Skeletal muscle tissue (tissue), 4 donors: Measurements from ENCODE around the gene TSPAN18. TPM values are rescaled to one million over a fixed set of nuclear protein-coding genes. Genes with fewer than 3 reads are reported as not detected.

Experiments used
- H3K27ac ChIP-seq: one replicate; pipeline ENCODE4 v1.7.0; 2013; ENCODE audit warnings: mild to moderate bottlenecking, low read depth, low read length, inconsistent platforms
- H3K27me3 ChIP-seq, 3 donors: one replicate each; pipeline ENCODE4 v1.7.0; 2013; ENCODE audit warnings: low read length in 3 of 3; ENCODE audit not compliant: control insufficient read depth in 3 of 3, insufficient read depth in 3 of 3
- H3K36me3 ChIP-seq, 3 donors: one replicate each; pipeline ENCODE4 v1.7.0; 2013; ENCODE audit warnings: low read length in 3 of 3; ENCODE audit not compliant: control insufficient read depth in 3 of 3, insufficient read depth in 3 of 3
- H3K4me1 ChIP-seq, 3 donors: one replicate each; pipeline ENCODE4 v1.7.0; 2013; ENCODE audit warnings: low read length in 3 of 3, mild to moderate bottlenecking in 3 of 3; ENCODE audit not compliant: control insufficient read depth in 3 of 3, insufficient read depth in 3 of 3
- H3K4me3 ChIP-seq, 3 donors: one replicate each; pipeline ENCODE4 v1.7.0; 2013; ENCODE audit warnings: low read length in 3 of 3
- H3K9ac ChIP-seq, 3 donors: one replicate each; pipeline ENCODE4 v1.7.0; 2013; ENCODE audit warnings: low read length in 3 of 3, mild to moderate bottlenecking in 3 of 3, moderate library complexity in 2 of 3, low read depth in 1 of 3
- H3K9me3 ChIP-seq, 3 donors: one replicate each; pipeline ENCODE4 v1.7.0; 2013; ENCODE audit warnings: low read length in 3 of 3; ENCODE audit not compliant: control insufficient read depth in 3 of 3
- total RNA-seq: library from RNA; depleted of rRNA; stranded (reverse); fragments of >200 nt; gene quantifications from one replicate; pipeline ENCODE4 v1.2.3, GENCODE V29; 2014
- donor health status: Osteomylitis.

TSPAN18 gene
- total RNA-seq, 1 donor from 2014 or later, result 11.5 TPM

DNA sequence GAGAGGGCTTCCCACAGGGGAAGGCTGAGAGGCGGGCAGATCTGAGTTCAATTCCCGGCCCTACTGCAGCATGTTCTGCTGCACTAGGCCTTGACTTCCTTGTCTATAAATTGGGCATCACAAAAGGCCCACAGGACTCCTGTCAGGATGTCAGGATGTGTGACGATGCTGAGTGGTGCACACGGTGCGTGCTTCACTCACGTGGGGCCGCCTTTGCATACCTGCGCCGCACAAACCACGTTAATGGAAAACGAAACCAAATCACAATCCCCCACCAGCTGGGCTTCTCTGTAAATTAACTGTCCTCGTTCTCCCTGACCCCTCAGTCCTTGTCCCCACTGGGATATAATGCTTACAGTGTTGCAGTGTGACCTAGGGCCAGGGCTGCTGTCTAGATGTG, 32.3 kb upstream of the TSPAN18 start:
- Histone ChIP-seq H3K27ac (no peak overlapping the region), H3K9me3 (no peaks in the 10 kb centered on the region), H3K4me1 (peaks cover 0 to 6% (median 2%) of the 10 kb centered on the region in 3 donors), H3K27me3 (no peaks in the 10 kb centered on the region), H3K36me3 (no peaks in the 10 kb centered on the region), H3K4me3 (no peak overlapping the region), H3K9ac (no peak overlapping the region)

DNA sequence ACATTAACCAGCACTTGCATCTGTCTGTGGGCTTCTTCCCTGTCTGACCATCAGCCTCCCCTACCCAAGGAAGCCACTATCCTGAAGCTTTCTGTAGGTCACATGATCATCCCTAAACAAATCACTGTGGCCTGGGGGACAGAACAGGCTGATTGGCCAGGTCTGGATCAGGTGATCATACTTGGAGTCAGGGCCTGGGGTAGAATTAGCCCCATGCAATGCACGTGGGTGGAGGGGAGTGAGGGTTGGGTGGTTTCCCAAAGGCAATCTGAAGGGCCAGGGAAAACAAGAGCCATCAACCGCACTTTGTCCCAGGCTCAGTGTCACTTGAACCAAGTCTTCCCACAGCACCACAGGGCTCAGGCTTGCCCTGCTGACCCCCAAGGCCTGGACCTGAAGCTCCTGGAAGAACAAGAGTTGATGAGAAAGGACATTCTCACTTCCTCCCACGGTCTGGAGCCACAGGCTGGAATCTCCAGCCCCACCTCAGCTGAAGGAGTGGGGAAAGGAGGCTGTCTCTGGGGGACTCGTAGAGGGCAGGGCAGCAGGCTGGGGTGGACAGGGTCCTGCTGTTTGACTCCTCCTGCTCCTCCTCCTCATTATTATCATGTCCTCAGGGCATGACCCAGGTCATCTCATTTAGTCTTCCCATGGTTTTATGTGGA, 31.5 kb upstream of the TSPAN18 start:
- Histone ChIP-seq H3K27me3 (no peaks in the 10 kb centered on the region), H3K36me3 (no peaks in the 10 kb centered on the region), H3K27ac (no peak overlapping the region), H3K4me3 (no peak overlapping the region), H3K9me3 (no peaks in the 10 kb centered on the region), H3K9ac (no peak overlapping the region), H3K4me1 (peaks cover 7 to 14% (median 11%) of the 10 kb centered on the region in 3 donors)

DNA sequence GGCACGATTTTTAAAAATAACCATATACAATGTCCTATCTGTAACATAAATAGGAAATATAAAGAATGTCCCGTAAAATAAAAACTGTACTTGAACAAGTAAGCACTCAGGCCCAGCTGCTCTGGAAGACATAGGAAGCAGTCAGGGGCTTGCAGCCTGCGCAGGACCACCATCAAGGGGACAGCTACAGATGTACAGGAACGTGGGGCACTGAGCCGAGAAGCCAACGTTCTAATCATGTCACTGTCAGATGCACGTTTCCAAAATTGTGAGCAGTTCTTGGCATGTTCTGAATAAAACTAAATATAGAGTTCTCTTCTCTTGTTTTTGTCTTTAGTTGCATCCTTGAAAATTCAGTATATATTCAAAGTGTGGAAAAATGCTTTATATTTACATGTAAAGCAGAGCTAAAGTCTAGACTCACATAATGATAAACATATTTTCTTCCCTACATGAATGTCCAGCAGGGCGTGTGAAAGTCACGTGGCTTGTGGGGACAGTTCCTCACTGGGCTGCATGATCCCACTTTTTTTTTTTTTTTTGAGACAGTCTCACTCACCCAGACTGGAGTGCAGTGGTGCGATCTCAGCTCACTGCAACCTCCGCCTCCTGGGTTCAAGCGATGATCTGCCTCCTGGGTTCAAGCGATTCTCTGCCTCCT, 28.4 kb upstream of the TSPAN18 start:
- H3K27ac ChIP-seq, result no peak overlapping the region
- H3K4me1 ChIP-seq, result peaks cover 10 to 20% (median 16%) of the 10 kb centered on the region in 3 donors
- no peak overlapping the region for H3K9ac ChIP-seq
- H3K9me3 ChIP-seq, result peaks cover 0 to 2% (median 1%) of the 10 kb centered on the region in 3 donors
- no peak overlapping the region for H3K4me3 ChIP-seq
- H3K36me3 ChIP-seq, result no peaks in the 10 kb centered on the region
- H3K27me3 ChIP-seq, result no peaks in the 10 kb centered on the region

DNA sequence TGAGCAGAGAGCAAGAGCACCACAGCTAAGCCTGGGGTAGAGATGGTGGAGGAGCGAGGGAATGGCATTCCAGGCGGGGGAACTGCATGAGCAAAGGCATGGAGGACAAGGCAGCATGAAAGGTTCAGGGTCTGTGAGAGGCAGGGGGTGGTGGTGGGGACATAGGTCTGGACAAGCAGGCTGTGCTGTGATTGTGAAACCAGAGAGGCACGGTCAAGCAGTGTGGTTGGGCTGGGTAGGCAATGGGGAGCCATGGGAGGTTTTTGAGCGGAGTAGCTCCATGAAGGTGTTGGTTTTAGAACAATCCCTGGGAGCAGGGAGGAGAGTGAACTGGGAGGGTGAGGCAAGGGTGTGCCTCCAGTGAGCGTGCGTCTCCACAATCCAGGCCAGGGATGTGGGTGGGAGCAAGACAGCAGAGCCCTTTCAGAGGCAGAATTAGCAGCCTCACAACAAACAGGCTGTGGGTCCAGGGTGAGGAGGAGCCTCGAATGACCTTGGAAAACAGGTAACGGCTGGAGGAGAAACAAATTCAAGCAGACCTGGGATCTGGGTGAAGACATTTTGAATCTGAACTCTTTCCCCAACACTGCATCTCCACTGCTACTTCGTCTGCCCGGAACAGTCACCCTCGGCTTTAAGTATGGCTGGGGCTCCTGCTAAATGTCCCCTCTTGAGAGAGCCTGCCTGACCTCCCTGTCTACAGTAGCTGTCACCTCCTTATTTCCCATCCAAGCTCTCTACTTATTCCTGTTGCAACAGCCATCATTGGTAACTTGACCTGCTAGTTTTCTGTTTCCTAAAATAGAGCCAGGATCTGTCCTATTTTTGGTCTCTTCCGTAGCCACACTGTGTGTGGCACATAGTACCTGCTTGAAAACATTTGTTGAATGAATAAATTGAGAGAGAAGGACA, 27.0 kb upstream of the TSPAN18 start:
- Histone ChIP-seq H3K4me3 (no peak overlapping the region), H3K9me3 (peaks cover 0 to 7% (median 6%) of the 10 kb centered on the region in 3 donors), H3K27me3 (no peaks in the 10 kb centered on the region), H3K4me1 (peaks cover 10 to 17% (median 16%) of the 10 kb centered on the region in 3 donors), H3K36me3 (no peaks in the 10 kb centered on the region), H3K9ac (no peak overlapping the region), H3K27ac (no peak overlapping the region)

DNA sequence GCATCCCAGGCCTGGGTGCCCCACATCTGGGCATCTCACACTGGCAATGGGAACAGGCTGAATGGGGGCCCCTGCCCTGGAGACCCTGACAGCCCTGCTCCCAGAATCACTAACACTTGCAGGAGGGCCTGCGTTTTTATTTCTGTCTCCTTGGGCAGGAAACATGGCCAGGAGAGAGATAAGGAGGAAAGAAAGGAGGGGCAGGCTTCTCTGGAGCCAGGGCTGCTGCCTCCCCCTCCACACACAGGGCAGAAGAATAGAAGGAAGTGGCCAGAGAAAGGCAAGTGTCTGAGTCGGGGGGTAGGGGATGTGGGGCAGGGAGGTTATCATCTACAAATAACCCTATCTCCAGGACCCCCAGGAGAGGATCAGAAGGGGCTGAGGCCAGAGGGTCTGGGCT, 25.5 kb upstream of the TSPAN18 start:
- Histone ChIP-seq H3K36me3 (no peaks in the 10 kb centered on the region), H3K9me3 (peaks cover 0 to 7% (median 6%) of the 10 kb centered on the region in 3 donors), H3K27me3 (no peaks in the 10 kb centered on the region), H3K4me3 (no peak overlapping the region), H3K9ac (no peak overlapping the region), H3K27ac (no peak overlapping the region), H3K4me1 (peaks cover 10 to 17% (median 16%) of the 10 kb centered on the region in 3 donors)

DNA sequence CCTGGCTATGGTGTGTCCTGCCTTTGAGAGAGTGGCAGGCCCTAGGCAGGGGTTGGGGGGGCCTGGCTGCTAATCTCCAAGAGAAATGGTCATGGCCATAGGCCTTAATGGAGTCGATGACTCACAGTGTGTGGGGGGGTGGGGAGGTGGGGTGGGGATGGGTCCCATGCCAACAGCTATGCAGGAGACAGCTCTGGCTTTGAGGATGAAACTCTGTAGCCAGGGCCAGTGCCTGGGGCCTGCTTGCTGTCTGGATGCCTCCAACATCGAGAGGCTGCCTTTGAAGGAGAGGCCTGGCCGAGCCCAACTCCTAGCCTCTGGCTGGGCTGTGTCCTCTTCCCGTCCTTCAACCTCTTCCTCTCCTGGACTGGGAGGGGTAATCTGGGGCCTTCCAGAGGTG, 23.9 kb upstream of the TSPAN18 start:
- no peaks in the 10 kb centered on the region for H3K36me3 ChIP-seq
- H3K9me3 ChIP-seq, result peaks cover 0 to 7% (median 6%) of the 10 kb centered on the region in 3 donors
- no peak overlapping the region for H3K9ac ChIP-seq
- H3K27me3 ChIP-seq, result peaks cover 0 to 5% (median 0%) of the 10 kb centered on the region in 3 donors
- H3K4me3 ChIP-seq, result no peak overlapping the region
- H3K27ac ChIP-seq, result no peak overlapping the region
- H3K4me1 ChIP-seq, result peaks cover 10 to 17% (median 16%) of the 10 kb centered on the region in 3 donors

DNA sequence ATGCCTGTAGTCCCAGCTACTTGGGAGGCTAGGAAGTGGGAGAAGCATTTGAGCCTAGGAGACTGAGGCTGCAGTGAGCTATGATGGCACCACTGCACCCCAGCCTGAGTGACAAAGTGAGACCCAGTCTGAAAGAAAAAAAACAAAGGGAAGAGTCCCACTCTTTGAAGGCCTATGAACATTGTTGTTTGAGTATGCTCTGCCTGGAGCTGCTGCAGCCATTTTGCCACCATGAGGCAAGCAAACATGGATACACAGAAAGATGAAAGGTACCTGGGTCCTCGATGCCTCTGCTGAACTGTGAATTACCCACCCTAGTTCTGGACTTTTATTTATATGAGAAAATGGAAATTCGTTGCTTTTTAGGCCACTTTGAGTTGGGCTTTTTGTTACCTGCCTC, 19.7 kb upstream of the TSPAN18 start:
- no peak overlapping the region for H3K27ac ChIP-seq
- H3K27me3 ChIP-seq, result peaks cover 0 to 10% (median 0%) of the 10 kb centered on the region in 3 donors
- H3K4me1 ChIP-seq, result no peaks in the 10 kb centered on the region
- peaks cover 0 to 7% (median 6%) of the 10 kb centered on the region in 3 donors for H3K9me3 ChIP-seq
- no peak overlapping the region for H3K9ac ChIP-seq
- H3K36me3 ChIP-seq, result no peaks in the 10 kb centered on the region
- no peak overlapping the region for H3K4me3 ChIP-seq

DNA sequence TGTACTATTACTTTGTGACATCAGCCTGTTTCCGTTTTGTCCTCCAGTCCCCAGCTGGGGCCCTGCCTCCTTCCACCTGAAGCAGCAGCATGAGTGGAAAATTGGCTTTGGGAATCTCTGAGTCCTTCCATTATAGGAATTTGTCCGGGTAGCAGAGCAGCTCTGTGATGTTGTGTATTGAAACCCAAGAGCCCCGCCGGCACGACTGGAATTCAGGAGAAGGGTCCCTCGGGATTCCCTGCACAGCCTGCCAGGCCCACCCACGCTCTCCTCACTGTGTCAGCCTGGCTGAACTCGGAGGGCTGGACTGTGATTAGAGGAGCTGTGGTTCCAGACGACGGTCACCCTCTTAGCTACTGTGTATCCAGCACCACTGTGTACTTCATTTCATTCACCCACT, 18.8 kb upstream of the TSPAN18 start:
- Histone ChIP-seq H3K27me3 (peaks cover 0 to 13% (median 0%) of the 10 kb centered on the region in 3 donors), H3K4me3 (no peak overlapping the region), H3K27ac (no peak overlapping the region), H3K4me1 (no peaks in the 10 kb centered on the region), H3K36me3 (no peaks in the 10 kb centered on the region), H3K9ac (no peak overlapping the region), H3K9me3 (peaks cover 0 to 7% (median 6%) of the 10 kb centered on the region in 3 donors)

DNA sequence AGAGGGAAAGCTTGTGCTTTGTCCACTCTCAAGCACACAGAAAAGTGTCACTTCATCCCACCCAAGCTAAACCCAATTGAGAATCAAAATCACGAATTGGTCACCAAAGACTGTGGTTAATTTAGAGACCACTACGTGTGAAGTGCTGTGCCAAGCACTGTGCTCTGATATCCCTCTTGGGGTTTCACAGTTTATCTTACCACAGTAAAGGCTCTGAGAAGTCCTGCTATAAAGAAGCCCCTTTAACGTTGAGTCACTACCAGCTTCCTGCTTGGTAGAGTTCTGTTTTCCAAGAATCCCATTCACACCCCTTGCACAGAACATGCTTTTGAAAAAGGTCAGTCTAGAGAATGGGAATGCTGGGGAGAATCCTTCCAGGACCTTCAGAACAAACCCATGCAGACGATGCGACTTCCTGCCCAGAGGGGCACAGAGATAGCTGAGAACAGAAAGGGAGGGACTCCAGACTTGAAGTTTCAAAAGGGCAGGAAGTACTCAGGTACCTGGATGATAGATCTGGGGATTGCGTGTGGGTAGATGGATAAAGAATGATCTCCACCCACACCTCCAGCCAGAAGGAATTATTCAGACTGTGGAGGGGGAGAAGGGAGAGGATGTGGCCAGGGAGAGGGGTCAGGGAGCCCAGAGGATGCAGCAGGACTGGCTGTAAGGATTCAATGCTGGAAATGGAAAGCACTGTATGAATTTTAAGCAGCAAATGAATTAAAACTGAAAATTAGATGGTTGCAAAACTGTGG, 18.1 kb upstream of the TSPAN18 start:
- Histone ChIP-seq H3K27me3 (peaks cover 0 to 13% (median 0%) of the 10 kb centered on the region in 3 donors), H3K27ac (no peak overlapping the region), H3K36me3 (no peaks in the 10 kb centered on the region), H3K9ac (no peak overlapping the region), H3K4me1 (no peaks in the 10 kb centered on the region), H3K9me3 (peaks cover 0 to 2% (median 1%) of the 10 kb centered on the region in 3 donors), H3K4me3 (no peak overlapping the region)
